Breast epithelium (tissue), 3 donors: ENCODE measurements around the gene EPHB3.

ENCODE experiments used
- CTCF ChIP-seq, 3 donors: fragments of 450-650 bp; IDR thresholded peaks; one replicate each; pipeline ENCODE4 v1.5.1; 2016 to 2017; ENCODE audit warnings: antibody characterized with exemption in 3 of 3, mild to moderate bottlenecking in 3 of 3, moderate library complexity in 3 of 3
- POLR2A ChIP-seq: fragments of 450-650 bp; IDR thresholded peaks from one replicate; pipeline ENCODE4 v1.6.1; 2016; ENCODE audit warnings: antibody characterized with exemption, mild to moderate bottlenecking, moderate library complexity
- POLR2AphosphoS5 ChIP-seq, 3 donors: sonication (generic); formaldehyde crosslinking; IDR thresholded peaks; one replicate each; pipeline ENCODE4 v1.6.1; 2017; ENCODE audit warnings: antibody characterized with exemption in 3 of 3

- TF ChIP-seq CTCF (IDR thresholded peaks at IDR 0.05) (no peak), POLR2AphosphoS5 (IDR thresholded peaks at IDR 0.05) (no peak), POLR2A (no peak)
Observed at GRCh38 chr3:184562878-184563560, 1.4 kb downstream of the EPHB3 start.
